Fibroblast of villous mesenchyme (primary cell): ENCODE data around the gene CFAP65. TPM values are rescaled to one million over a fixed set of nuclear protein-coding genes. Genes with fewer than 3 reads are reported as not detected.

ENCODE experiments used
- DNase-seq: peaks from one replicate; pipeline ENCODE4 v3.0.0-alpha.2; 2010; ENCODE audit warnings: low read depth
- H3K4me3 ChIP-seq: 2 replicates; pipeline ENCODE4 v1.5.1; 2011; ENCODE audit warnings: low read depth, mild to moderate bottlenecking, low read length
- CTCF ChIP-seq: IDR thresholded peaks from 2 replicates; pipeline ENCODE4 v1.5.1; 2012; ENCODE audit warnings: low read depth, mild to moderate bottlenecking, low read length; ENCODE audit not compliant: insufficient read depth
- total RNA-seq: library from RNA; depleted of rRNA; stranded (reverse); fragments of >200 nt; gene quantifications from 2 replicates; pipeline ENCODE4 v1.2.3, GENCODE V29; 2012

CFAP65 gene
- total RNA-seq, 1 donor = not detected

- no peak overlapping the region for H3K4me3 ChIP-seq
- DNase-seq = no peak
- peak; percentile 16 for TF ChIP-seq CTCF
Measured at GRCh38 chr2:219010162-219010756, 31.1 kb downstream of the CFAP65 start.

- DNase-seq = no peak
- no peak overlapping the region for H3K4me3 ChIP-seq
- TF ChIP-seq CTCF = no peak
Measured at GRCh38 chr2:219009294-219009693, 32.0 kb downstream of the CFAP65 start.

- no peak for TF ChIP-seq CTCF
- DNase-seq = no peak
- no peak overlapping the region for H3K4me3 ChIP-seq
Measured at GRCh38 chr2:219003979-219004378, 37.3 kb downstream of the CFAP65 start.

DNA sequence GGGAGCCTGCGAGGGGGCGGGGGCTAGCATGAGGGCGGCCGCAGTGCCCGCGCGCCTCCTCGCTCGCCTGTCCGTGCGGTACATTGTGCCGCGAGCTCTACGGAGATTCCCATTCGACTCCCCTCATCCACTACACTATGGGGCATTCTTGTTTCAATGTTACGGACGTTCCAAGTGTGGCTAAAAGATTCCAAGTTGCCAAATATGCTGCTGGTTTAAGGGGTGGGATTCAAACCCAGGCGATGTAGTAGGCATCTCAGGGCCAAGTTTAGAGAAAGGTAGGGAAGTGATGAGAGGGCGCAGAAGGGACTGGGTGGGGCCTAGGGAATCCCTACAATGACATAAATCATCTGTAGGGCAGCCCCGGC is 38.1 kb downstream of the CFAP65 start:
- TF ChIP-seq CTCF = peak; percentile 28
- H3K4me3 ChIP-seq = no peak overlapping the region

GRCh38 chr2:219002395-219003266 is 38.7 kb downstream of the CFAP65 start:
- DNase-seq = peak; percentile 5
- no peak overlapping the region for H3K4me3 ChIP-seq
- peak; percentile 11 for TF ChIP-seq CTCF

More for the DNA sequence above, 38.1 kb downstream of the CFAP65 start:
- no peak for DNase-seq

- DNase-seq = no peak
- TF ChIP-seq CTCF = no peak
- no peak overlapping the region for H3K4me3 ChIP-seq
Measured at GRCh38 chr2:219001577-219002394, 39.5 kb downstream of the CFAP65 start.
